H9 (cell line): Measurements from ENCODE around the gene YIPF1. TPM values are rescaled to one million over a fixed set of nuclear protein-coding genes. Genes with fewer than 3 reads are reported as not detected.

Experiments used
- DNase-seq: peaks from one replicate; pipeline ENCODE4 v3.0.0-alpha.2; 2017
- H2AFZ ChIP-seq: one replicate; pipeline ENCODE4 v1.6.1; 2013; ENCODE audit warnings: mild to moderate bottlenecking, low read length, control low read depth, moderate library complexity
- H2AK5ac ChIP-seq: 2 replicates; pipeline ENCODE4 v1.6.1; 2013; ENCODE audit warnings: low read length, control low read depth, mixed read lengths; ENCODE audit not compliant: insufficient read length
- H2BK120ac ChIP-seq: one replicate; pipeline ENCODE4 v1.6.1; 2013; ENCODE audit warnings: low read depth, mild to moderate bottlenecking, low read length, control low read depth, inconsistent platforms; ENCODE audit not compliant: poor library complexity, severe bottlenecking
- H2BK12ac ChIP-seq: 2 replicates; pipeline ENCODE4 v1.6.1; 2013; ENCODE audit warnings: low read length, control low read depth, mixed read lengths, low read depth; ENCODE audit not compliant: insufficient read length
- H2BK15ac ChIP-seq: 2 replicates; pipeline ENCODE4 v1.6.1; 2013; ENCODE audit warnings: low read depth, low read length, control low read depth
- H2BK20ac ChIP-seq: one replicate; pipeline ENCODE4 v1.6.1; 2013; ENCODE audit warnings: low read depth, mild to moderate bottlenecking, low read length, control low read depth, inconsistent platforms; ENCODE audit not compliant: poor library complexity, severe bottlenecking
- H2BK5ac ChIP-seq: 2 replicates; pipeline ENCODE4 v1.6.1; 2013; ENCODE audit warnings: low read length, control low read depth, mixed read lengths; ENCODE audit not compliant: insufficient read length
- H3K14ac ChIP-seq: 2 replicates; pipeline ENCODE4 v1.6.1; 2013; ENCODE audit warnings: low read length, control low read depth; ENCODE audit not compliant: insufficient read depth
- H3K18ac ChIP-seq: 2 replicates; pipeline ENCODE4 v1.6.1; 2013; ENCODE audit warnings: low read depth, mild to moderate bottlenecking, mixed read lengths, low read length, control low read depth; ENCODE audit not compliant: insufficient read length
- H3K23ac ChIP-seq: 2 replicates; pipeline ENCODE4 v1.6.1; 2013; ENCODE audit warnings: low read length, control low read depth, mixed read lengths, low read depth; ENCODE audit not compliant: insufficient read length
- H3K23me2 ChIP-seq: 2 replicates; pipeline ENCODE4 v1.6.1; 2013; ENCODE audit warnings: low read depth, mild to moderate bottlenecking, mixed read lengths, low read length, control low read depth; ENCODE audit not compliant: insufficient read length, poor library complexity, severe bottlenecking
- H3K27ac ChIP-seq: 2 replicates; pipeline ENCODE4 v1.5.1; 2013; ENCODE audit warnings: low read length, control low read depth, mixed read lengths, low read depth; ENCODE audit not compliant: insufficient read length
- H3K27me3 ChIP-seq: 2 replicates; pipeline ENCODE4 v1.6.1; 2013; ENCODE audit warnings: low read length, control low read depth, inconsistent platforms; ENCODE audit not compliant: insufficient read depth
- H3K4ac ChIP-seq: 2 replicates; pipeline ENCODE4 v1.6.1; 2013; ENCODE audit warnings: low read depth, mild to moderate bottlenecking, control low read depth, inconsistent platforms, low read length, moderate library complexity
- H3K4me1 ChIP-seq: 2 replicates; pipeline ENCODE4 v1.6.1; 2013; ENCODE audit warnings: low read length, control low read depth, inconsistent platforms; ENCODE audit not compliant: insufficient read depth
- H3K4me2 ChIP-seq: 2 replicates; pipeline ENCODE4 v1.6.1; 2013; ENCODE audit warnings: low read length, control low read depth, mixed read lengths; ENCODE audit not compliant: insufficient read length, insufficient read depth
- H3K56ac ChIP-seq: 2 replicates; pipeline ENCODE4 v1.6.1; 2013; ENCODE audit warnings: low read depth, mild to moderate bottlenecking, mixed read lengths, low read length, control low read depth; ENCODE audit not compliant: insufficient read length
- H3K79me1 ChIP-seq: 2 replicates; pipeline ENCODE4 v1.6.1; 2013; ENCODE audit warnings: low read depth, mild to moderate bottlenecking, moderate library complexity, low read length, control low read depth, inconsistent platforms; ENCODE audit not compliant: insufficient read depth, poor library complexity, severe bottlenecking
- H3K79me2 ChIP-seq: 2 replicates; pipeline ENCODE4 v1.6.1; 2013; ENCODE audit warnings: low read length, control low read depth, inconsistent platforms; ENCODE audit not compliant: insufficient read depth
- H3K9ac ChIP-seq: 2 replicates; pipeline ENCODE4 v1.6.1; 2013; ENCODE audit warnings: low read length, control low read depth, mixed read lengths; ENCODE audit not compliant: insufficient read length; ENCODE audit errors: extremely low read depth
- H3K9me3 ChIP-seq: one replicate; pipeline ENCODE4 v1.6.1; 2013; ENCODE audit warnings: low read depth, low read length, inconsistent platforms; ENCODE audit not compliant: control insufficient read depth
- H3T11ph ChIP-seq: one replicate; pipeline ENCODE4 v1.6.1; 2013; ENCODE audit warnings: mild to moderate bottlenecking, low read length, control low read depth, inconsistent platforms
- H4K20me1 ChIP-seq: one replicate; pipeline ENCODE4 v1.6.1; 2013; ENCODE audit not compliant: control insufficient read depth, insufficient read length, insufficient read depth
- H4K5ac ChIP-seq: 2 replicates; pipeline ENCODE4 v1.6.1; 2013; ENCODE audit warnings: low read depth, mild to moderate bottlenecking, mixed read lengths, low read length, control low read depth; ENCODE audit not compliant: insufficient read length
- H4K8ac ChIP-seq: replicated peaks from 2 replicates; pipeline ENCODE4 v1.6.1; 2013; ENCODE audit warnings: low read length, control low read depth, mixed read lengths, low read depth; ENCODE audit not compliant: insufficient read length
- H4K91ac ChIP-seq: 2 replicates; pipeline ENCODE4 v1.6.1; 2013; ENCODE audit warnings: low read depth, mild to moderate bottlenecking, moderate library complexity, mixed read lengths, low read length, control low read depth; ENCODE audit not compliant: insufficient read length
- H3K27ac Mint-ChIP-seq, 3 experiments: 2 replicates in 2 of 3; 3 replicates in 1 of 3; pipeline ENCODE4 v1.8.0; 2020 to 2021; ENCODE audit warnings: mixed read lengths in 3 of 3, mild to moderate bottlenecking in 1 of 3, moderate library complexity in 1 of 3
- H3K27me3 Mint-ChIP-seq: 2 replicates; pipeline ENCODE4 v1.8.0; 2021; ENCODE audit warnings: low read depth, mild to moderate bottlenecking, moderate library complexity, mixed read lengths
- H3K36me3 Mint-ChIP-seq, 3 experiments: 2 replicates in 2 of 3; 3 replicates in 1 of 3; pipeline ENCODE4 v1.8.0; 2020 to 2021; ENCODE audit warnings: low read depth in 3 of 3, mixed read lengths in 3 of 3; ENCODE audit not compliant: insufficient read depth in 1 of 3
- H3K4me1 Mint-ChIP-seq, 2 experiments: 2 replicates each; pipeline ENCODE4 v1.8.0; 2020; ENCODE audit warnings: mixed read lengths in 2 of 2
- H3K4me3 Mint-ChIP-seq, 2 experiments: 2 replicates in 1 of 2; 3 replicates in 1 of 2; pipeline ENCODE4 v1.8.0; 2020 to 2021; ENCODE audit warnings: mild to moderate bottlenecking in 2 of 2, mixed read lengths in 2 of 2, moderate library complexity in 1 of 2
- H3K9me3 Mint-ChIP-seq, 2 experiments: 2 replicates in 1 of 2; 3 replicates in 1 of 2; pipeline ENCODE4 v1.8.0; 2020; ENCODE audit warnings: mild to moderate bottlenecking in 2 of 2, mixed read lengths in 2 of 2, moderate library complexity in 1 of 2
- CTCF ChIP-seq: fragments of 200-600 bp; sonication (generic); conservative IDR thresholded peaks from 3 replicates; pipeline ENCODE4 v1.8.0; 2021; ENCODE audit warnings: antibody characterized with exemption, mild to moderate bottlenecking
- WGBS: extraction: QIAGEN DNeasy Blood & Tissue Kit; methylation state at CpG from one replicate; pipeline ENCODE4 v1.1.7; 2013; ENCODE audit warnings: missing lambda C conversion rate, low lambda C conversion rate, mixed read lengths; ENCODE audit not compliant: insufficient read length; ENCODE audit errors: extremely low coverage; 5-methylcytosine and 5-hydroxymethylcytosine counted together
- total RNA-seq: library from RNA; stranded (reverse); gene quantifications from 2 replicates; pipeline ENCODE4 v1.2.1, GENCODE V29; 2021

Gene YIPF1
- total RNA-seq, 1 experiment from 2014 or later: 29.1 TPM

- Histone ChIP-seq H3K27me3 (no peaks in the 10 kb centered on the region), H4K8ac (no peak overlapping the region), H3T11ph (no peak overlapping the region), H3K27ac (no peak overlapping the region), H4K20me1 (no peaks in the 10 kb centered on the region), H2BK120ac (no peak overlapping the region), H3K4me1 (no peaks in the 10 kb centered on the region), H4K91ac (no peak overlapping the region), H2BK20ac (no peak overlapping the region), H3K56ac (no peak overlapping the region), H3K9me3 (no peaks in the 10 kb centered on the region), H2AK5ac (no peak overlapping the region), H3K14ac (no peak overlapping the region), H2BK15ac (no peak overlapping the region), H3K79me2 (no peaks in the 10 kb centered on the region), H3K4ac (no peak overlapping the region), H3K79me1 (no peaks in the 10 kb centered on the region), H3K23me2 (no peaks in the 10 kb centered on the region), H2AFZ (no peak overlapping the region), H2BK12ac (no peak overlapping the region), H3K23ac (no peak overlapping the region), H3K9ac (no peak overlapping the region), H4K5ac (no peak overlapping the region), H3K4me2 (no peak overlapping the region), H2BK5ac (no peak overlapping the region), H3K18ac (no peak overlapping the region)
- Mint-ChIP-seq H3K36me3 (peaks cover 22 to 54% (median 33%) of the 10 kb centered on the region in 3 experiments), H3K27me3 (no peaks in the 10 kb centered on the region), H3K4me3 (no peak overlapping the region), H3K27ac (no peak overlapping the region), H3K9me3 (peaks cover 16 to 20% of the 10 kb centered on the region in 2 experiments), H3K4me1 (no peaks in the 10 kb centered on the region)
- DNase-seq: no peak
- no peak for TF ChIP-seq CTCF
- whole genome bisulfite sequencing: no CpG with 5 or more reads among the region's 1 CpG
Observed at GRCh38 chr1:53936430-53936829, 46.8 kb upstream of the YIPF1 start.
